ENCODE results near the gene RPTOR.
"Not testable (repeated sequence)": the region's sequence is repeated elsewhere in the genome, so short reads cannot be mapped to it uniquely, and the experiment has no call there.

The RPTOR gene

GRCh38 chr17:80503031-80503430, 41.6 kb upstream of the RPTOR start:
- Histone ChIP-seq H3K4me1 (ENCODE audit: low read length) (no peaks in the 10 kb centered on the region; the same call in 1 of the 2 replicates), H3K4me2 (ENCODE audit: low read length) (no peak overlapping the region), H3K27ac (ENCODE audit: low read length) (no peak overlapping the region), H2AFZ (ENCODE audit: low read depth, low read length) (no peak overlapping the region), H3K79me2 (ENCODE audit: low read length) (no peaks in the 10 kb centered on the region), H3K36me3 (replicated peaks; ENCODE audit: low read depth, low read length) (no peaks in the 10 kb centered on the region), H3K9ac (ENCODE audit: low read length) (no peak overlapping the region), H3K4me3 (ENCODE audit: low read length) (no peak overlapping the region), H3K9me3 (ENCODE audit: insufficient read depth, low read length) (no peaks in the 10 kb centered on the region), H4K20me1 (ENCODE audit: insufficient read depth, low read length) (no peaks in the 10 kb centered on the region), H3K27me3 (ENCODE audit: low read depth, low read length) (no peaks in the 10 kb centered on the region)
- no peak for TF ChIP-seq EZH2phosphoT487 (IDR thresholded peaks at IDR 0.05; ENCODE audit: low read depth)

- Histone ChIP-seq H3K9me3 (ENCODE audit: insufficient read depth, low read length) (no peaks in the 10 kb centered on the region), H3K9ac (ENCODE audit: low read length) (no peak overlapping the region), H3K4me3 (ENCODE audit: low read length) (no peak overlapping the region), H4K20me1 (ENCODE audit: insufficient read depth, low read length) (no peaks in the 10 kb centered on the region), H3K36me3 (replicated peaks; ENCODE audit: low read depth, low read length) (no peaks in the 10 kb centered on the region), H3K4me1 (ENCODE audit: low read length) (no peaks in the 10 kb centered on the region), H3K79me2 (ENCODE audit: low read length) (no peaks in the 10 kb centered on the region), H3K27me3 (ENCODE audit: low read depth, low read length) (no peaks in the 10 kb centered on the region), H3K4me2 (ENCODE audit: low read length) (no peak overlapping the region), H3K27ac (ENCODE audit: low read length) (no peak overlapping the region), H2AFZ (ENCODE audit: low read depth, low read length) (no peak overlapping the region)
- TF ChIP-seq, protein P1, sequence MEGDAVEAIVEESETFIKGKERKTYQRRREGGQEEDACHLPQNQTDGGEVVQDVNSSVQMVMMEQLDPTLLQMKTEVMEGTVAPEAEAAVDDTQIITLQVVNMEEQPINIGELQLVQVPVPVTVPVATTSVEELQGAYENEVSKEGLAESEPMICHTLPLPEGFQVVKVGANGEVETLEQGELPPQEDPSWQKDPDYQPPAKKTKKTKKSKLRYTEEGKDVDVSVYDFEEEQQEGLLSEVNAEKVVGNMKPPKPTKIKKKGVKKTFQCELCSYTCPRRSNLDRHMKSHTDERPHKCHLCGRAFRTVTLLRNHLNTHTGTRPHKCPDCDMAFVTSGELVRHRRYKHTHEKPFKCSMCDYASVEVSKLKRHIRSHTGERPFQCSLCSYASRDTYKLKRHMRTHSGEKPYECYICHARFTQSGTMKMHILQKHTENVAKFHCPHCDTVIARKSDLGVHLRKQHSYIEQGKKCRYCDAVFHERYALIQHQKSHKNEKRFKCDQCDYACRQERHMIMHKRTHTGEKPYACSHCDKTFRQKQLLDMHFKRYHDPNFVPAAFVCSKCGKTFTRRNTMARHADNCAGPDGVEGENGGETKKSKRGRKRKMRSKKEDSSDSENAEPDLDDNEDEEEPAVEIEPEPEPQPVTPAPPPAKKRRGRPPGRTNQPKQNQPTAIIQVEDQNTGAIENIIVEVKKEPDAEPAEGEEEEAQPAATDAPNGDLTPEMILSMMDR (IDR thresholded peaks at IDR 0.05; ENCODE audit: low read depth, low read length): no peak
- TF ChIP-seq EZH2phosphoT487 (IDR thresholded peaks at IDR 0.05; ENCODE audit: low read depth): no peak
Observed at GRCh38 chr17:80503921-80504320, 40.7 kb upstream of the RPTOR start.

DNA sequence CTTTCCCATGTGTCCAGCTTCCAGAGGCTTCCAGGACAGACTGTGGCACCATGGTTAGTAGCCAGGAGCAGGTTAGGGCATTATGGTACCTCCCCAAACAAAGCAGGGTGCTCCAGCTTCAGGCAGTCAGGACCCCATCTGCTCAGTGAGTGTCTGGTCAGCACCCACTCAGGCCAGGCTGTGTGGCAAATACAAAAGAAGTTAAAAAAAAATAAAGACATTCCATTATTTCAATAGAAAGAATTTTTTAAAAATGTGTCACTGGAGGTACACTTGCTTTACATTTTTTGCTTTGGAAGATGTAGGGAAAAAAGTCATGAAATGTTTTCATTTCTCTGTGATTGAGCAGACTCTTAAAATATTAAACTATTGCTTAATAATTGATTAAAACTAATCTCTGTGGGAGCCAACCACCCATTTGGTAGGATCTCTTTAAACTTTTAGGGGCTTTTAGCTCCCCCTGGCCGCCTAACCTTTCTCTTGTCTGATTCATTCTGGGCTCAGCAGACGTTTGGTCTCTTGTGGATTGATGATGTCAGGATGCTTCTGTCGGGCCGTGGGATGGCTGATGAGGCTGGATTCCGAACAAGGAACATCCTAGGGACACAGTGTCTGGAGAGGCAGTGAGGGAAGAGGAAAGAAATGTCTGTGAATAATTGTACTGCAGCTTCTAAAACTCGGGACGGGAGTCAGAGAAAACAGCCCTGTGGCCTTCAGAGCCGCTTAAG, 39.8 kb upstream of the RPTOR start:
- no peaks in the 10 kb centered on the region for H3K27me3 ChIP-seq (ENCODE audit: low read depth, low read length)

DNA sequence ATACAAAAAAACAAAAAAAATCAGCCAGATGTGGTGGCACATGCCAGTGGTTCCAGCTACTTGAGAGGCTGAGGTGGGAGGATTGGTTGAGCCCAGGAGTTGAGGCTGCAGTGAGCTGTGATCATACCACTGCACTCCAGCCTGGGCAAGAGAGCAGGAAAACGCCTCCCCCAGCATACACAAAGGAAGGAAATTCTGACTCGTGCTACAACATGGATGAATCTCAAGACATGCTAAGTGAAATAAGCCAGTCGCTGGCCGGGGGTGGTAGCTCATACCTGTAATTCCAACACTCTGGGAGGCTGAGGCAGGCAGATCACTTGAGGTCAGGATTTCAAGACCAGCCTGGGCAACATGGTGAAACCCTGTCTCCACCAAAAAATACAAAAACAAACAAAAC, 37.5 kb upstream of the RPTOR start:
- not testable (repeated sequence) for H3K27ac ChIP-seq (ENCODE audit: low read length); H2AFZ ChIP-seq (ENCODE audit: low read depth, low read length); H3K36me3 ChIP-seq (replicated peaks; ENCODE audit: low read depth, low read length); H3K4me1 ChIP-seq (ENCODE audit: low read length); H3K4me3 ChIP-seq (ENCODE audit: low read length); H3K79me2 ChIP-seq (ENCODE audit: low read length); H3K9me3 ChIP-seq (ENCODE audit: insufficient read depth, low read length); H4K20me1 ChIP-seq (ENCODE audit: insufficient read depth, low read length); H3K4me2 ChIP-seq (ENCODE audit: low read length); H3K27me3 ChIP-seq (ENCODE audit: low read depth, low read length); H3K9ac ChIP-seq (ENCODE audit: low read length)

More for the DNA sequence above, 39.8 kb upstream of the RPTOR start:
- no peak overlapping the region for H3K4me3 ChIP-seq (ENCODE audit: low read length)
- H2AFZ ChIP-seq (ENCODE audit: low read depth, low read length): no peak overlapping the region
- no peaks in the 10 kb centered on the region for H3K9me3 ChIP-seq (ENCODE audit: insufficient read depth, low read length)
- no peak overlapping the region for H3K9ac ChIP-seq (ENCODE audit: low read length)
- TF ChIP-seq EZH2phosphoT487 (IDR thresholded peaks at IDR 0.05; ENCODE audit: low read depth): no peak
- TF ChIP-seq, protein P1 (IDR thresholded peaks at IDR 0.05; ENCODE audit: low read depth, low read length): no peak
- no peaks in the 10 kb centered on the region for H3K36me3 ChIP-seq (replicated peaks; ENCODE audit: low read depth, low read length)
- no peak overlapping the region for H3K27ac ChIP-seq (ENCODE audit: low read length)
- H3K79me2 ChIP-seq (ENCODE audit: low read length): no peaks in the 10 kb centered on the region
- H4K20me1 ChIP-seq (ENCODE audit: insufficient read depth, low read length): no peaks in the 10 kb centered on the region
- H3K4me2 ChIP-seq (ENCODE audit: low read length): no peak overlapping the region
- no peaks in the 10 kb centered on the region for H3K4me1 ChIP-seq (ENCODE audit: low read length)

DNA sequence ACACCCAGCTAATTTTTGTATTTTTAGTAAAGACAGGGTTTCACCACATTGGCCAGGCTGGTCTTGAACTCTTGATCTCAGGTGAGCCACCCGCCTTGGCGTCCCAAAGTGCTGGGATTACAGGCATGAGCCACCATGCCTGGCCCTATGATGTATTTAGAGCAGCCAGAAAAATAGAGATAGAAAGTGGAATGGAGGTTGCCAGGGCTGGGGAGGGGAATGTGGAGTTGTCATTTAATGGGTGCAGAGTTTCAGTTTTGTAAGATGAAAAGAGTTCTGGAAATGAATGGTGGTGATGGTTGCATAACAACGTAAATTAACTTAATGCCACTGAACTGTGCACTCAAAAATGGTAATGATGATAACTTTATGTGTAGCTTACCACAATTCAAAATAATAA, 36.7 kb upstream of the RPTOR start:
- Histone ChIP-seq H3K27ac (ENCODE audit: low read length) (no peak overlapping the region), H3K27me3 (ENCODE audit: low read depth, low read length) (no peaks in the 10 kb centered on the region), H4K20me1 (ENCODE audit: insufficient read depth, low read length) (no peaks in the 10 kb centered on the region)

More for the DNA sequence above, 36.7 kb upstream of the RPTOR start:
- H3K36me3 ChIP-seq (replicated peaks; ENCODE audit: low read depth, low read length): no peaks in the 10 kb centered on the region
- H3K9me3 ChIP-seq (ENCODE audit: insufficient read depth, low read length): no peaks in the 10 kb centered on the region
- H3K9ac ChIP-seq (ENCODE audit: low read length): no peak overlapping the region
- no peaks in the 10 kb centered on the region for H3K4me1 ChIP-seq (ENCODE audit: low read length)
- H2AFZ ChIP-seq (ENCODE audit: low read depth, low read length): no peak overlapping the region
- H3K79me2 ChIP-seq (ENCODE audit: low read length): no peaks in the 10 kb centered on the region
- H3K4me2 ChIP-seq (ENCODE audit: low read length): no peak overlapping the region
- TF ChIP-seq EZH2phosphoT487 (IDR thresholded peaks at IDR 0.05; ENCODE audit: low read depth): no peak
- TF ChIP-seq, protein P1 (IDR thresholded peaks at IDR 0.05; ENCODE audit: low read depth, low read length): no peak
- no peak overlapping the region for H3K4me3 ChIP-seq (ENCODE audit: low read length)
